GM20431 (cell line): ENCODE results near the gene TCEA2.
"Not testable (repeated sequence)": the region's sequence is repeated elsewhere in the genome, so short reads cannot be mapped to it uniquely, and the experiment has no call there.

ENCODE experiments used
- in situ Hi-C: fragments of 300-500 bp; cut with MseI, MboI; formaldehyde crosslinking; loops from one replicate; pipeline ENCODE4 v1.15.0; 2020; ENCODE audit warnings: low sequenced_read_pairs; ENCODE audit not compliant: unreplicated experiment

The TCEA2 gene

GRCh38 chr20:64088586-64088985 lies 25.6 kb downstream of the TCEA2 start:
- in situ Hi-C loops: not testable (repeated sequence)

DNA sequence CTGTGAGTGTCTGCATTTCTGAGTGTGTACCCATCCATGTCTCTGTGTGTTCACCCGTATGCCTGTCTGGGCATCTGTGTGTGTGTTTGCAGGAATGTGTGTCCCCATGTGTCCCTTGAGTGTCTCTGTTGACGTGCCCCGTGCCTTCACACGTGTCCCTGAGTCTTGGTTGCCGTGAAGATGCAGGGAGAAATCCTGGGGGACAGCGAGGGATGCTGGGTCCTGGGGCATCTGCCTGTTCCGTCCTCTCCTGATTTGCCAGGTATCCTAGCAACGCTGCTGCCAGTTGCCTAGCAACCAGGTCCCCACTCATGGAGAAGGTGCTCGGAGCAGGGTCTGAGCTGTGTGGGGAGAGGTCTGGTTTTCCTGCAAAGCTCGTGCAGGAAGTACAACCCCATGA lies 27.2 kb downstream of the TCEA2 start:
- in situ Hi-C loops: no loop called here

- in situ Hi-C loops: no loop called here
These were observed 28.3 kb downstream of the TCEA2 start for GRCh38 chr20:64091340-64091739.

DNA sequence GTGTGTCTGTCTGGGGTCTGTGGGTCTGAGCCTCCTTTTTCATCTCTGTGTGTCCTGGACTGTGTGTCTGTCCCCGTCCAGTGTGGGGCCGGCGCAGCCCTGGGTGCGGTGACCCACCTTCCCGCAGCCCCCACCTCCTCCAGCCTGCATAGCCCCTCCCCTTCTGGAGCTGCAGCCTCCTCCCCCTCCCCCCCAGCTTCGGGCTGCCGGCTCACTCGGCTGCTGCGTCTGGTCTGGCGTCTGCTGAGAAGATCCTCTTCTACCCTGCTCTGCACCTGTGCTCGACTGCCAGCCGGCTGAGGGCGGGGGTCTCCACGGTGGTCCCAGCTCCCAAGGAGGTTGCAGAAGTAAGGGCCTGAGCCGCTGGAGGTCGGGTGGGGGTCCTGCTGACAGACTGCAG lies 28.8 kb downstream of the TCEA2 start:
- in situ Hi-C loops: no loop called here

GRCh38 chr20:64092258-64093012 lies 29.4 kb downstream of the TCEA2 start:
- in situ Hi-C loops: no loop called here

GRCh38 chr20:64093013-64093503 lies 30.1 kb downstream of the TCEA2 start:
- in situ Hi-C loops: no loop called here

DNA sequence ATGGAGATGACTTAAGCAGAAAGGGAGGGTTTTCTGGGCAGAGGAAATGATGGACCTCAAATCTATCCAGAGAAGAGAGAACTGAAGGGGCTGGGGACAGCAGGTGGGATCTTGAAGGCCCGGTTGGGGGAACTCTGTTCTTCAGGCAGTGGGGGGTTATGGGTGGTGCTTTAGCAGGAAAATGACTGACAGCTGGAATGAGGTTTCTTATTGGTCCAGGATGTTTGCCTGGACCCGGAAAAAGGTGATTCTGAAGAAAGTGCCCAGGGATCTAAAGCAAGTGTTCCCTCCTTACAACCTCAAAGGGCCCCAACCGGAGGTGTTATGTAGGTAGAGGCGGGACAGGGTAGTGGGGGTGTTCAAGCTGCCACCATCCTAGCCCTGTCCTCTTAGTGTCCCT lies 32.5 kb downstream of the TCEA2 start:
- in situ Hi-C loops: no loop called here

- in situ Hi-C loops: no loop called here
These were observed 32.9 kb downstream of the TCEA2 start for GRCh38 chr20:64095927-64096326.

DNA sequence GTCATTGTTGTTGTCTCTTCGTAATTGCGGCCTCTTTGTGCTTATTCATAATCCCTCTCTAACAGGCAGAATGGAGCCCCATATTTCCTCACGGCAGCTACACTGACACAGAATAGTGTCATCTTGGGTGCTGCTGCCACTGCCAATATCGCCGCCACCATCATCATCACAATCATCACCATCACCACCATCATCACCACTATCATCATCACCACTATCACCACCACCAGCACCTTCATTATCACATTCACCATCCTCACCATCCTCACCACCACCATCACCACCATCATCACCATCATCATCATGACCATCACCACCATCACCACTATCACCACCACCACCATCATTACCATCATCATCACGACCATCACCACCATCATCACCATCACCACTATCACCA lies 33.5 kb downstream of the TCEA2 start:
- in situ Hi-C loops: no loop called here

DNA sequence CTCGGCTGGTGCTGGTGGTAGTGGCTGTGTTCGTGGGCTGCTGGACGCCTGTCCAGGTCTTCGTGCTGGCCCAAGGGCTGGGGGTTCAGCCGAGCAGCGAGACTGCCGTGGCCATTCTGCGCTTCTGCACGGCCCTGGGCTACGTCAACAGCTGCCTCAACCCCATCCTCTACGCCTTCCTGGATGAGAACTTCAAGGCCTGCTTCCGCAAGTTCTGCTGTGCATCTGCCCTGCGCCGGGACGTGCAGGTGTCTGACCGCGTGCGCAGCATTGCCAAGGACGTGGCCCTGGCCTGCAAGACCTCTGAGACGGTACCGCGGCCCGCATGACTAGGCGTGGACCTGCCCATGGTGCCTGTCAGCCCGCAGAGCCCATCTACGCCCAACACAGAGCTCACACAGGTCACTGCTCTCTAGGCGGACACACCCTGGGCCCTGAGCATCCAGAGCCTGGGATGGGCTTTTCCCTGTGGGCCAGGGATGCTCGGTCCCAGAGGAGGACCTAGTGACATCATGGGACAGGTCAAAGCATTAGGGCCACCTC lies 35.5 kb downstream of the TCEA2 start:
- in situ Hi-C loops: no loop called here

- in situ Hi-C loops: no loop called here
These were observed 36.2 kb downstream of the TCEA2 start for GRCh38 chr20:64099086-64099786.

GRCh38 chr20:64099880-64100565 lies 37.0 kb downstream of the TCEA2 start:
- in situ Hi-C loops: no loop called here

- in situ Hi-C loops: no loop called here
These were observed 37.5 kb downstream of the TCEA2 start for GRCh38 chr20:64100566-64100888.

- in situ Hi-C loops: no loop called here
These were observed 38.1 kb downstream of the TCEA2 start for GRCh38 chr20:64100946-64101688.

- in situ Hi-C loops: no loop called here
These were observed 39.0 kb downstream of the TCEA2 start for GRCh38 chr20:64101731-64102621.

DNA sequence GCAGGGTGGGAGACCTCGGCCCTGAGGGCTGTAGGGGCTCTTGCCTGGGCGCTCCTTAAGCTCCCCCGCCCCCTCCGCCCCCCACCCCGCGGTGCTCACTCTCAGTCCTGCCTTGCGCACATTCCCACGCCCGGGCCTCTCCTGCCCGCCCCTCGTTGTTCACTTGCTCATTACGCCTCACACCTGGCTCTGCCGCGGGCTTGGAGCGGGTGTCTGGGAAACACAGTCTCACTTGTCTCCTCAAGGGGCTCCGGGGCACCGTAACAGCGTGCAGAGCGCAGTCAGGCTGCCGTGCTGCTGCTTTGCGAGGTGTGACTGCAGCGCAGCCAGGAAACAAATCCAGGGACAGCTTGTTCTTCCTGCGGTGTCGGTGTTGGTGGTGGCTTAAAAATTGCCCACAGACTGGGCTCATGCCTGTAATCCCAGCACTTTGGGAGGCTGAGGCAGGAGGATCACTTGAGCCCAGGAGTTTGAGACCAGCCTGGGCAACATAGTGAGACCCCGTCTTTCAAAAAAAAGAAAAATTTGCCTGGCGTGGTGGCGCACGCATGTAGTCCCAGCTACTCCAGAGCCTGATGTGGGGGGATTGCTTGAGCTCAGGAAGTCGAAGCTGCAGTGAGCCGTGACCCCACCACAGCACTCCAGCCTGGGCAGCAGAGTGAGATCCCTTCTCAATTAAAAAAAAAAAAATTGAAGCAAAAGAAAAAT lies 39.8 kb downstream of the TCEA2 start:
- in situ Hi-C loops: no loop called here

DNA sequence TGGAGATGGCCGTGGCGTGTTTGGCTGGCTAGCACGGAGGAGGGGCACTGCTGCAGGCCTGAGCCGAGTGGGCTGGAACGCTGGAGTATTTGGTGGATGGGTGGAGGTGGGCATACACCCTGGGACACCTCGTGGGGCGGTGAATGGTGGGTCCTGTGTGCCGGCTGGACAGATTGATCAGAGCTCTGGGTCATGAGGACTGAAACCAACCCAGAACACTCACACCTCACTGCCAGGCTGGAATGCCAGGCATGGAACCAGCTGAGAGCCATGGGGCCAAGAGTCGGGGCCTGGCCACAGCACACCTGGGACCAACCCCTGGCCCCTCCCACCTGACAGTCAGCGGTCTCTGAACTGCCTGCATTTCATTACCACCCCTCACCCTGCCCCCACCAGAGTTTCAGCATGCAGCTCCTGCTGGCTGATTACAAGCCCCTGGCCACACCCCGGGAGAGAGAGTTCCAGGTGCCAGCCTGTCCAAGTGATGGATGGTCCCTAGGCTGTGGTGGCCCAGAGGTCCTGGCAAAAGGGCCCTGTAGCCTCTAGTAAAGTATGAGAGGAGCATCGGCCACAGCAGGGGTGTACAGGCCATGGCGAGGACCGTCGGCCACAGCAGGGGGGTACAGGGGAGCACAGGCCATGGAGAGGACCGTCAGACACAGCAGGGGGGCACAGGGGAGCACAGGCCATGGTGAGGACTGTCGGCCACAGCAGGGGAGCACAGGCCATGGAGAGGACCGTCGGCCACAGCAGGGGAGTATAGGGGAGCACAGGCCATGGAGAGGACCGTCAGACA lies 41.1 kb downstream of the TCEA2 start:
- in situ Hi-C loops: no loop called here
